MM.1S (cell line): ENCODE data around the gene GPT2.

Source experiments
- EZH2 ChIP-seq: fragments of 300-600 bp; sonication (generic); optimal IDR thresholded peaks from 2 replicates; pipeline ENCODE3; 2017; ENCODE audit warnings: low read depth, mild to moderate bottlenecking, antibody characterized with exemption, low read length, mixed read lengths
- TF ChIP-seq, protein P1 (sequence below): fragments of 300-600 bp; sonication (generic); IDR thresholded peaks from 2 replicates; pipeline ENCODE4 v1.5.1; 2016; ENCODE audit warnings: antibody characterized with exemption, low read length, mixed read lengths

DNA sequence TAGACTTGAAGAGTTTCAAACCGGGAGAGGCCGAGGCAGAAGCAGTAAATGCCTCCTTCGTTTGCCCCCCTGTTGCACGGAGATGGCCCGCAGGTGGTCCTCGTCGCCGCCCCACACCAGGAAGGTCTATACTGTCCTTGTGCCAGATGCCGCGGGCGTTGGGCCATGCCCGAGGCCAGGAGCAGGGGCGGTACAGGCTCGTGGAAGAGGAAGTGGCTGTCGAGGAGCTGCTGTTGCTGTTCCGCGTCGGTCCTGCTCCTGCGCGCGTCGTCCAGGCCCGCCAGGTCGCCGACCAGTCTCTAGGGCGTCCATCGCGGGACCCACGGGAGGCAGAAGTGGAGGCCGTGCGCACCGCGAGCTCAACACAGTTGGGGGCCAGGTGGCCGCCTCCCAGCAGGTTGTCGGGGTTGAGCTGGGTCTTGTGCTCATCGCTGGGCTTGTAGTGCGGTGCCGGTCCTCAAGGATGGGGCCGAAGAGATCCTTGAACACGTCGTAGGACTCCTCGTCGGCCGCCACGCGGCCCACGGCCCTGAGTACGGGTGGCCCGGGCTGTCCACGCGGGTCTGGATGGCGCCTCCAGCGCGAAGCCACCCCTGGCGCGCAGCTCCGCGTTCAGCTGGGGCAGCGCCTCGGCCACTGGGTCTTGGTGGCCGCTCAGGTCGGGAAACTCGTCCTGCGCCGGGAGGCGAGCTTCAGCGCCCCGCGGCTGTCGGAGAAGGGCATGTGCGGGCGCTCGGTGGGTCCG is 40.1 kb upstream of the GPT2 start:
- no peak for TF ChIP-seq EZH2
- TF ChIP-seq, protein P1, sequence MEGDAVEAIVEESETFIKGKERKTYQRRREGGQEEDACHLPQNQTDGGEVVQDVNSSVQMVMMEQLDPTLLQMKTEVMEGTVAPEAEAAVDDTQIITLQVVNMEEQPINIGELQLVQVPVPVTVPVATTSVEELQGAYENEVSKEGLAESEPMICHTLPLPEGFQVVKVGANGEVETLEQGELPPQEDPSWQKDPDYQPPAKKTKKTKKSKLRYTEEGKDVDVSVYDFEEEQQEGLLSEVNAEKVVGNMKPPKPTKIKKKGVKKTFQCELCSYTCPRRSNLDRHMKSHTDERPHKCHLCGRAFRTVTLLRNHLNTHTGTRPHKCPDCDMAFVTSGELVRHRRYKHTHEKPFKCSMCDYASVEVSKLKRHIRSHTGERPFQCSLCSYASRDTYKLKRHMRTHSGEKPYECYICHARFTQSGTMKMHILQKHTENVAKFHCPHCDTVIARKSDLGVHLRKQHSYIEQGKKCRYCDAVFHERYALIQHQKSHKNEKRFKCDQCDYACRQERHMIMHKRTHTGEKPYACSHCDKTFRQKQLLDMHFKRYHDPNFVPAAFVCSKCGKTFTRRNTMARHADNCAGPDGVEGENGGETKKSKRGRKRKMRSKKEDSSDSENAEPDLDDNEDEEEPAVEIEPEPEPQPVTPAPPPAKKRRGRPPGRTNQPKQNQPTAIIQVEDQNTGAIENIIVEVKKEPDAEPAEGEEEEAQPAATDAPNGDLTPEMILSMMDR = no peak
